SIG-M5 treated with dmso at 0.1 percent for 504 hours (cell line): Measurements from ENCODE around the gene PXMP2.

ENCODE experiments used
- DNase-seq: peaks from one replicate; lab custom pipeline; 2025; ENCODE audit not compliant: unreplicated experiment; lab: John Stamatoyannopoulos, UW

Gene PXMP2

DNA sequence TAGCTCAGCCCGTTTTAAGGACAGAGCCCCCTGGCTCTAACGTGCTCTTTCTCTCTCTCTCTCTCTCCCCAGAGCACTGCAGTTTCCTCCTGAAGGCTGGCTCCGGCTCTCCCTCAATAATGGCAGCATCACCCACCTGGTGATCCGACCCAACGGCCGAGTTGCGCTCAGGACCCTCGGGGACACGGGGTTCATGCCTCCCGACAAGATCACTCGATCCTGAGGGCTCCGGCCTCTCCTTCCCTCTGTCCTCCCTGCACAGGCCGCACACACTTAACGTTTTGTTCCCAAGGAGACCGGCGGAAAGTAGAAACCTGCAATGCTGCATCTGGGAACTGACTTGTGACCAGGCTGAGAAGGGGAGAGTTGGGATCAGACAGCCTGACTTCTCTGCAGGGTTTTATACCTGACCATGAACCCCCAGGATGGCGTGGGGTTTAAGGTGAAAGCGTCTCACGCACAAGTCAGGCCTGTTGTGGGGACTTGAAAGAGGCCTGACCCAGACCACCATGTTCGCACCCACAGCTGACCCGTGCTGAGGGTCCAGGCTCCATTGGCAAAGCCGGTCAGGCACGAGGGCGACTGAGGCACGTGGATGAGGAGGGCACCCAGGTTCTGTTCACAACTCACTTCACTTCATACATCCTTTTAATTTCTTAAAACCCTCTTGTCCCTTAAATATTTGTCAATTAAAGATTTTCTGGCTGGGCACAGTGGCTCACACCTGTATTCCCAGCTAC, 33.4 kb downstream of the PXMP2 start:
- DNase-seq = no peak

DNA sequence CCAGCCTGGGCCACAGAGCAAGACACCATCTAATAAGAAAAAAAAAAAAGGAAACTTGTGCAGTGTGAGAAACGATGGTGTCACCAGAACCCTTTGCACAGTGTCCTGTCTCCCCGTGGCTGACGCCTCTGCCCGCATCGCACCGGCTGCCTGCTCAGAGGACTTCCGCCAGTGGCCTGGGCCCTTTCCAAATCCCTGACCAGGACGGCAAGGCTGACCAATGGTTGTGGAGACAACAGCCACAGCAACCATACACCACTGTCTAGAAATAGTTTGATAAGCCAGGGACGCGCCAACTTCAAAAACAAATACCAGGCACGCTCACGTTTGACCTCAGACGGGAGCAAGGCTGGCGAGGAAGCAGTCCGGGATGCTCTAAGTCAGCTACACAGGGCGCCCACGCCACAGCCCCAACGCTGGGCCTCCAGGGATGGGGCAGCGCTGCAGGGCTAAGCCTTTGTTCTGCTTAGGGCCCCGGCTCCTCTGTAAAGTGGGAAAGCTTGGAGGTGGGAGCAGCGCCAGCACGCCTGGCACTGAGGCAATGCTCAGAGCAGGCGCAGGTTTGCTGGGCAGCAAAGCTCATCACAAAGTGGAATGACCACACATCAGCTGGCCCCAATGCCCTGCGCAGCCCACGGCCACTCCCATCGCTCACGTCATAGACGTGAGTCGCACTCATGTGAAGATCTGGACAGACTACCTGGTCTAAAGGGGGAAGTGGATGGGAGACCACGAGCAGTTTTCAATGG, 35.8 kb downstream of the PXMP2 start:
- no peak for DNase-seq

DNA sequence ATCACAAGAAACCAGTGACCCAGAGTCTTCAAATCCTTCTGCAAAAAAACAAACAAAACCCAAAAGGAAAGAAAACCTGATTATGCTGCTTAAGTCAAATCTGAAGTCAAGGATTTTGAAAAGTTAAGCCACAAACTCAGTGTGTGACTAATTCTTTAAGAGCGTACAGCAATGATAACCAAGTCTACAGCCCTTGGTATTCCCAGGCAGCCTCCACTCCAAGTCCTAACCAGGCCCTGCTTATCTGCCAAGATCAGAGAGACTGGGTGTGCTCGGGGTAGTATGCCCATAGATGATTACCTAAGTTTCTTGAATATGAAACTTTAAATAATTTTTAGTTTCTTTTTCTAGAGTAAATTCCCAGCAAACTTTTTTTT, 36.4 kb downstream of the PXMP2 start:
- no peak for DNase-seq

DNA sequence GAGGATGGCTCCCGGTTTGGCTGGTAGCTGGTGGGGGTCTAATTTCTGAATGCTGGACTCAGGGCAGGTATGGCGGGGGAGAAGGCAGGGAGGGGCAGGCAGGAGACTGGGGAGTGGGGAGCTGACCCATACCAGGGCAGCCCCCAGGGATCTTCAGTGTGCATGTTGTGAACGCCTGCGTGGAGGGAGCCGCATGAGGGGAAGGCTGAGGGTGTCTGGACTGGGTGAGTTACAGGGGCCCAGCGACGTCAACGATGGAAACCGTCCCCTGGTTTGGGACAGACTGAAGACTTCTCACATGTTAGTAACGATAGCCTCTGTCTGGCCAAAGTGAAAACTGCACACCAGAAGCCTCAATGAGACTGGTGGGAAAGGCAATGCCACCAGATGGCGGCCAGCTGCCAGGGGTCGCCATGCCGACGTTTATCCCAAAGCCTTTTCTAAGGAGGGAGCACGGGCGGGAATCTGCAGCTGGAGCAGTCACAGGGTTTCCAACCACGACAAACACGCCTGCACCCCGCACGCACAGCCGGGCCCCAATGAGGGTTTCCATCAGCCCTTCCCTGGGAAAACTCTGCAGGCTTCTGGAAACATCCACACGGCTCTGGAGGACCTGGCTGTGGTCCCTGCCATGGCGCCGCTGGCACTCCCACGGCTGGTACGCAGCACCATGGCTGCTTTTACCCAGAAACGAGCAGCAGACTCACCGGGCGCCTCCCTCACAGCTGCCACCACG, 37.3 kb downstream of the PXMP2 start:
- no peak for DNase-seq

DNA sequence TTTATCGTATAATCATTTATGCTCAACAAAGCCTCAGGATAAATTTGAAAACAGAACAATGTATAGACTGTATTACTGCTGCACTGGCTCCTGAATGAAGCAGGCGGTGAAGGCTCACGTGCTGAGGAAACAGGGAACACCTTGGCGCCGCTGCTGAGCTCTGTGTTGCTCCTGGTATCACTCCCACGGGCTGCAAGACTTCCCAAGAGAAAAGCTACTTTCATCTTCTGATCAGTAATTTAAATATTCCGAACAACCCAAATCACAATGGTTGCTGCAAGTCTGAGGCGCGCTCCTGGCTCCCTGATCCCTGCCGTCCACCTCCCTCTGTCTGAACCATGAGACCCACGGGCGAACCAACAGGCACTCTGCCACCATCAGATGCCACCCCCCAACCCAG, 39.0 kb downstream of the PXMP2 start:
- no peak for DNase-seq

DNA sequence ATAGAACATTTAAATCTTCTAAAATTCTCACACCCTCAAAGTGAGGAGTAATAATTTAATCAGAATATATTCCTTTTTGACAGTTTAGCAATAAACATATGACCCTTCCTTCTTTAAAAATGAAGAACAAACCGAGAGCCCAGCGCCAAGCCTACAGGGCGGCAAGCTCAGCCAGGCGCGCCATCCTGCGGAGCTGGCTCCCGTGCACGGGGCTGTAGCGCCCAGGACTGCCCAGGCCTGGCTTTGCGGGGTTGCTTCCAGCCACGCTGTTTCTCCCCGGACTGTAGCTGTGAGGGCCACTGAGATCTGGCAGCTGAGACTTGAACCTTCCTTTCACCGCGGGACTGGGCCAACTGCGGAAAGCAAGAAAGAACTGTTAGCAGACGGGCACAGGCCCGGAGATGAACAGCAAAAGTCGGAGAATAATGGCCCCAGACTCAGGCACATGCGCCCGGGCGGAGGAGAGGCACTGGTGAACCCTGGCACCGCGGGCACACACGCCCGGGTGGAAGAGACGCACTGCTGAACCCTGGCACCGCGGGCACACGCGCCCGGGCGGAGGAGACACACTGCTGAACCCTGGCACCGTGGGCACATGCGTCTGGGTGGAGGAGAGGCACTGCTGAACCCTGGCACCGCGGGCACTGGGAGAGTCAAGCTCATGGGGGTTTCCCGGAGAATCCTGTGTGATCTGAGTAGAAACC, 39.9 kb downstream of the PXMP2 start:
- DNase-seq = no peak

DNA sequence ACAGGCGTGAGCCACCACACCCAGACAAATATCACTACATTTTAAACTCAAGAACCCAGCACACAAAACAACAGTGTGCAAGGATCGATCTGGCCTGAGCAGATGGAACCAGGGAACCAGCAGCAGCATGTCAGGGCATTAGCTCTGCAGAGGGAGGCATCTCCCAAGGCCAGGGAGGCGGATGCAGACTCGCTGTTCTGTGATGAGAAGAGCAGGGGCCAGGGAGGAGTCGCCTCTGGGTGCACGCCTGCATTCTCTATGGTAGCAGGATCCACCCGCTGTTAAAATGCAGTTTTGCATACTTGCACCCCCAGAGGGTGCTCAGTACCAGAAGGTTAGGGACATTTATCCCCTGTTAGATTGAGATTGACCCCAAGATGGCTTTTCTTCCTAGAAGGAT, 41.1 kb downstream of the PXMP2 start:
- no peak for DNase-seq

DNA sequence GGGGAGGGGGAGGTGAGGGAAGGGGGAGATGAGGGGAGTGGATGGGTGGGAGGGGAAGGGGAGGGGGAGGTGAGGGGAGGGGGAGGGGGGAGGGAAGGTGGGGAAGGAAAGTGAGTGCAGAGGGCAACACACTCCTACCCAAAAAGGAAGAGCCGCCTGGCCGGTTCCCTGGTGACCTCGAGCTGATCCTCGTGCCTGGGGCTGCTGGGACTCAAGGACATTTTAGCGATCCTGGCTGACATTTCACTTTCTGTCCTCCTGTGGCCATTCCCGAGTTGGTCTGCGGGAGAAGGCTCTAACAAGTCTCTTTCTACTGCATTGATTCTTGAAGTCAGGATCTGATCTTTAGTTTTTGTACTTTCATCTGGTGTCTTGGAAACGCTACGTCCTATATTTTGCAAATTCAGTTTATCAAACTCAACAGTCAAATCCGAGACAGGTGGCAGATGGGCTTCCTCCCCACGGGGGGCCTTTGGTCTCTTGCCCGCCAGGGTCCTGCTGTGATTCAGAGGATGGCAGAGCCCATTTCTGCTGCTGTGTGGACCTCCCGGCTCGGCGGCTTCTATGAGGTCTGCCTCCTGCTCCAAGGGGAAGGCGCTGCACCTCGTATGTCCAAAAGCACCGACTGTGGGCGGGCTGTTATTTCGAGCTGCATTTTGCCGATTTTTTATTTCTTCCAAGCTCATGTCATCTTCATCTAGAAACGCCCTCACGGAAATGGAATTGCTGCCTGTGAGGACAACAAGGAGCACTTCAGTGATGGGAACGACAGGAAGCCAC, 42.3 kb downstream of the PXMP2 start:
- DNase-seq = no peak

DNA sequence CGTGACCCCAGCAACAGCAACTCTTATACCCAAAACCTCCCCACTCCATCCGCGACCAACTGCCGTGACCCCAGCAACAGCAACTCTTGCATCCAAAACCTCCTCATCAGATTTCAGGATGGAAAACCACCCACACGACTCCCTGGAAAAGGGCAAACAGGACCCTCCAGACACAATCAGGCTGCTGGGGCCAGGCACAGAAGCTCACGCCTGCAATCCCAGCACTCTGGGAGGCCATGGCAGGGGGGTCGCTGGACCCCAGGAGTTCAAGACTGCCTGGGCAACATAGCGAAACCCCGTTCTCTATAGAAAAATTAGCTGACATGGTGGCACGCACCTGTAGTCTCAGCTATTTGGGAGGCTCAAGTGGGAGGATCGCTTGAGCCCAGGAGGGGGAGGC, 43.0 kb downstream of the PXMP2 start:
- no peak for DNase-seq

DNA sequence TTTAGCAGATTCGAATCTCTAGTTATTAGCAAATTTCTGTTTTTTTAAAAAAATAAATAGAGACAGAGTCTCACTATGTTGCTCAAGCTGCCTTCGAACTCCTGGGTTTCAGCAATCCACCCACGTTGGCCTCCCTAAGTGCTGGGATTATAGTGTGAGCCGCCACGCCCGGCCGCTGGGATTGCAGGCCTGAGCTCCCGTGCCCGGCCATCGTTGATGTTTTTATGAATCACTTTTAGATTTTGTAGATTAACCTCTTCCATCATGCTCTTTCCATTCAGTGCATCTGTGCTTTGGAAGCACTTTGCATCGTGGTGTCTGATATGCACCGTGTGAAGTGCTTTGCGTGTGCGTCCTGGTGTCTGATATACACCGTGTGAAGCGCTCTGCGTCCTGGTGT, 44.2 kb downstream of the PXMP2 start:
- DNase-seq = no peak

DNA sequence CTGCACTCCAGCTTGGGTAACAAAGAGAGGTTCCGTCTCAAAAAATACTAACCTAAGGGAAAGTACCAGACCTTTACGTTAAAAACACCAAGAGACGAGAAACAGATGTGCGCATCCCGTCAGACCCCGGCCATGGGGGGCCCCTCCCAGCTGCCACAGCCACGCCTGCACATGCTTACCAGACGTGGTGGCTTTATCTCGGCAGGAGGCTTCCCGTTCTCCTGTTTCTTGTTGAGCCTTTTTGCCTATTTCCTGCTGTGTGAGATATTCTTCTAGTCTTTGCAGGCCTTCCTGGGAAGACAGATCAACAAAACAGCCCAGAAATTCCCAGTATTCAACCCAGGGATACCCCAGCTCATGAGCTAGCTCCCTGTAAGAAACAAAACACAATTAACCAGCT, 46.8 kb downstream of the PXMP2 start:
- no peak for DNase-seq

DNA sequence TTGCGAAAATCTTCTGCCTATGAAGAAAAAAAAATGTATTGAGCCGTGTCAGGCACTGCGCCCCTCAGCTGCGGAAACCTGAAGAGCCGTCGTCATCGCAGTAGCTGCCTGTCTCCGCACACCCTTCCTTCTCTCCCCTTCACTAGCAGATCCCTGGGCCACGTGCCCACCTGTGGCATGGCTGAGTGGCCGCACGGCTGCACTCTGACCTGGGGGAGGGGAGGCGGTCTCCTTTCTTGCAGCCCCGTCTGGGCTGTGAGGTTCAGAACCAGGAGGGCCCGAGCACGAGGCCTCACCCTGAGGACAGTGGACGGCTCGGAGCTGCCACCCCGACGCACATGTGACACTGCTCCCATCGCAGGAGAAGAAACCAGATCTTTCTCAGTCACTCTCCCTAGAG, 48.1 kb downstream of the PXMP2 start:
- DNase-seq = no peak

DNA sequence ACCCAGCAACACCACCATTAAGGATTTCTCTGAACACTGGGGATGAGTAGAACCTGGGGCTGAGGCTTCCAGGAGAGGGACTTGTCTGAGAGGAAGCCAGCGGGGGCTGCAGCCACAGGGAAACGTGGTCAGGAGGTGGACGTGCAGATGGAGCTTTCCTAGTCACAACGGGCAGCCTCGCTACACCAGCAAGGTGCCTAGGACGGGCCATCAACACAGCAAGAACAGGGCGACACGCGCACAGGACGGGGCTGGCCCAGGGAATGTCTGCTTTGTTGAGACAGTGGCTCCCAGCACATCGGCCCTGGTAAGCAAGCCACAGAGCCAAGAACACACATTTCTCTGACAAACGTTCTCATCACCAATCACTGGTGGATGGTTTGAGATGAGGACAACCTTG, 49.0 kb downstream of the PXMP2 start:
- no peak for DNase-seq

DNA sequence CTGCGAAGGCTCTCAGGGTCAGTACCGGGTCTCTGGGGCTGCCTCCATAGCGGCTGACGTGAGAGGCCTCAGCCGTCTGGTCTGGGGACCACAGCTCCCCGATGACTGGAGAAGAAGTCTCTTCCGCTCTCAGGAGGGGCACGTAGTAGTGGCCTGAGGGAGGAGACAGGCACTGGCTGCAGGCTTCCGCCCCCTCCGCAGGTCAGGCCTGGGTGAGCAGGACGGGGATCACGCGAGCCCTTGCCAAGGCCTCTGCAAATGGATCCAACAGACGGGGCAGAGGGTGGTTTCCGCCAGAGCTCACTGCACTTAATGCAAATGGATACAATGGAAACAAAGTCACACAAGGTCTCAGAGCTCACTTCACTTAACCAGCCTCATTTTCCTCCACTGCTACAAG, 49.5 kb downstream of the PXMP2 start:
- DNase-seq = no peak

DNA sequence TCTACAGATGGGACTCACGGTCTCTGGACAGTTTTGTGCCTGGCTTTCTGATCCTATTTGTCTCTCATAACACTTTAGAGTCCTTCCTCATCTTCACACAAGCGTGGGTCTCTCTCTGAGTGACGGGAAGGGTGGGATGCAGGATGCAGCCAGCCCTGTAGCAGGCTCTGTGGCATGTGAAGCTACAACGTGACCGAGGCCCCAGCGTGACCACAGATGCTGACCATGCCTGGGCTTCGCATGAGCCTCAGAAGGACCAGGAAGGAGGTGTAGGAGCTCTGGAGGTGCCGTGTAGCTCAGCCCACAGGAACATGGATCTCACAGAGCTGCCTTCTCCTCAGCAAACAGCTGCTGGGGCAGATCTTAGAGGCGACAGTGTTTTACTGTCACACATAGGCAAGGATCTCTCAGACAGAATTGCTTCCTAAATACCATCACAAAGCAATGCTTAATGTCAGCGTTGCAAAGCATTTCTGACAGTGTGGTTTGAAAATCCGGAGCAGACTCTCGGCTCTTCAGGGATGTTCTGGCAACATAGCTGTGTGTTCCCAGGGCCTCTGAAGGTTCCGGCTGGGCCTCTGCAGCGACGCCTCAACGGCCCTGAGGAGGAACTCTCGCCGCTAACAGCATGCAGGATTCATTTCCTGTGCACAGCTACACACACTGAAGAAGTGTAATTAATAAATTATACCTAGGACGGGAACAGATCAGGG, 52.4 kb downstream of the PXMP2 start:
- no peak for DNase-seq

DNA sequence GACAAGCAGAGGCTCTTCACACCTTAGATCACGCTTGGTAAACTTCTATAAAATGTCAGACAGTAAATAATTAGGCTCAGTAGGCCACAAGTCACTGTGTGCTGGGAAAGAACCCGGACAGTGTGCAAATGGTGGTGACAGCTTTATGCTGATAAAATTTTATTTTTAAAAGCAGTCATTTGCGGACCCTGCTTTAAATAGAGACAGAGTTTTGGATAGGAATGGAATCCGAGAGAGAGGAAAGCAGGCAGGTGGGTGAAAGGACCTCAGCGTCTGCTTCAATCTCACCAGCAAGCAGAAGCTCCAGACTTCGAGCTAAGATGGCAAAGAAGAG, 52.9 kb downstream of the PXMP2 start:
- DNase-seq = no peak

DNA sequence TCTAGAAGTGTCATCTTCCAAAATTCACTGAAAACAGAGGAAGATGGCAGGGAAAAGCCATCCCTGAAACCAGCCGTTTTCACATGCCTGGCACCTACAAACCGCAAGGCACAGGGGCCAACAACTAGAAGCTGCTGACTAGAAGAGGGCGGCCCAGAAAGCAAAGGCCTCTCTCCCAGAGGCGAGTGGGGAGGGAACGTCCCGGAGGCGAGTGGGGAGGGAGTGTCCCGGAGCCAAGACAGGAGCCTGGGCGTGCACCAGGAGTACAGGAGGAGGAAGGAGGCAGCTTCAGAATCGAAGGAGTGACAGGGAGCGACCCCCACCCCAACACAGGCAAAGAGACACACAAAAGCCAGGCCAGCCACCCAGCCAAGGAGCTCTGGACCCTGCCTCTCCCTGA, 53.3 kb downstream of the PXMP2 start:
- no peak for DNase-seq

DNA sequence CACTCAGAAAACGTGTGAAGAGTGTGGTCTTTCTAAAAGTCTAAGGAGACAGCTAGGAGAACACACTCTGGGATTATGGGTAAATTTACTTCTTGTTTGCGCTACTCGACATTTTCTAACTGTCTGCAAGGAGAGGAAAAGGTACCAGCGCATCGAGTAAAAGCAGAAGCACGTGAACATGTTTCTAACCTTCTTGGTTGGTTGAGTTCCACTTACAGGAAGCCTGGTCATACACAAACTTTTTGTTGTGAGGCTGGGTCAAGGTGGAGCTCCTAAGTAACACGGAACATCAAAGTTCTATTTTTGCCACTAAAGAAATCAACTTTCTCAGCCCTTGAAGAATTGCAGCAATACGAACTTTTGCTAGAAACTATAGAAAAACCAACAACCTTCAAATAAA, 54.2 kb downstream of the PXMP2 start:
- no peak for DNase-seq

DNA sequence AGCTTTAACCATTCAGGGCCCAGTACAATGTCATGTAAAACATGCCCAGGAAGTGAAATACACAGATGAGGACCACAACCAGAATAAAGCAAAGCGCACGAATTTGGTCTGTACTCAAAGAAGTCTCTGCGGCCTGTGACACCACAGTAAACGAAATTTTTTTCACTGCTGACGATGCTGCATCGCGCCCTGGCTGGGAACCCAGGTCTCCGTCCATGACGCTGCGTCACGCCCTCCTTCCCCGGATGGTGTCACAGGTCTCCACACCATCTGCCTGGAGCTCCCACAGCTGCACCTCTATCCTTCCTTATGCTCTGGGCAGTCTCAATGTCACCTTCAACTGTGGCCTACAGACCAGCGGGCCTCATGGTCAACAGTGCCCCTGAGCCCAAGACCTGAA, 56.4 kb downstream of the PXMP2 start:
- DNase-seq = no peak

DNA sequence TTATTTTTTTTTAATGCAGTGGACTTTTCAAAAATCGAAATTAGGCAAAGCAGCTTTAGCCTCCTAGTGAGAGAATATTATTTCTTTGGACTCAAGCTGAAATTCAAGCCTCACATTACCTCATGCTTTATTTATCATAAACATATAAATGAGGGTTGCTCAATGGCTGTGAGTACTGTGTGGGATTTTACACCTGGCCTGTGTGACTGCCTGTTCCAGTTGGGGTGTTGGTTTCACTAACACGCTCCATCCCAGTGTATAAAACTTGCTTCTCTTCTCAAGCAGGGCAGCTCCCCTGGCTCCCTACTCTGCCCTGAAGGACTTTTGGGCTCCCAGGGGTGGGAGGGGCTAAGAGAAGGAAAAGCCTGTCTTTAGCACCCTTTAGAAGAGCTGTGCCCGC, 59.2 kb downstream of the PXMP2 start:
- no peak for DNase-seq
